Ishikawa (cell line): ENCODE results near the gene PDE3A.

Experiments used
- CEBPB ChIP-seq: IDR thresholded peaks from 2 replicates; pipeline ENCODE4 v1.6.1; 2012
- CREB1 ChIP-seq: IDR thresholded peaks from 2 replicates; pipeline ENCODE4 v1.6.1; 2012; ENCODE audit warnings: low read depth
- EGR1 ChIP-seq: IDR thresholded peaks from 2 replicates; pipeline ENCODE4 v1.6.1; 2012
- EP300 ChIP-seq: IDR thresholded peaks from 2 replicates; pipeline ENCODE4 v1.6.1; 2012; ENCODE audit warnings: borderline replicate concordance
- FOXM1 ChIP-seq: IDR thresholded peaks from 2 replicates; pipeline ENCODE4 v1.6.1; 2012; ENCODE audit warnings: low read depth, borderline replicate concordance
- NFIC ChIP-seq: IDR thresholded peaks from 2 replicates; pipeline ENCODE4 v1.6.1; 2012
- RAD21 ChIP-seq: IDR thresholded peaks from 2 replicates; pipeline ENCODE4 v1.6.1; 2012; ENCODE audit warnings: low read depth
- TAF1 ChIP-seq: IDR thresholded peaks from 2 replicates; pipeline ENCODE4 v1.6.1; 2012; ENCODE audit warnings: low read depth, mild to moderate bottlenecking
- TCF12 ChIP-seq: IDR thresholded peaks from 2 replicates; pipeline ENCODE4 v1.6.1; 2012; ENCODE audit warnings: low read depth
- TEAD4 ChIP-seq: IDR thresholded peaks from 2 replicates; pipeline ENCODE4 v1.6.1; 2012
- YY1 ChIP-seq: IDR thresholded peaks from 2 replicates; pipeline ENCODE4 v1.6.1; 2012; ENCODE audit warnings: low read depth
- ZBTB7A ChIP-seq: IDR thresholded peaks from 2 replicates; pipeline ENCODE4 v1.6.1; 2012; ENCODE audit warnings: low read depth
- TF ChIP-seq, protein P1 (sequence below): IDR thresholded peaks from 2 replicates; pipeline ENCODE4 v1.6.1; 2012
- TF ChIP-seq, protein P2 (sequence below): IDR thresholded peaks from 2 replicates; pipeline ENCODE4 v1.6.1; 2012
- TF ChIP-seq, protein P3 (sequence below): IDR thresholded peaks from 2 replicates; pipeline ENCODE4 v1.6.1; 2012; ENCODE audit warnings: low read depth, mild to moderate bottlenecking

PDE3A gene

DNA sequence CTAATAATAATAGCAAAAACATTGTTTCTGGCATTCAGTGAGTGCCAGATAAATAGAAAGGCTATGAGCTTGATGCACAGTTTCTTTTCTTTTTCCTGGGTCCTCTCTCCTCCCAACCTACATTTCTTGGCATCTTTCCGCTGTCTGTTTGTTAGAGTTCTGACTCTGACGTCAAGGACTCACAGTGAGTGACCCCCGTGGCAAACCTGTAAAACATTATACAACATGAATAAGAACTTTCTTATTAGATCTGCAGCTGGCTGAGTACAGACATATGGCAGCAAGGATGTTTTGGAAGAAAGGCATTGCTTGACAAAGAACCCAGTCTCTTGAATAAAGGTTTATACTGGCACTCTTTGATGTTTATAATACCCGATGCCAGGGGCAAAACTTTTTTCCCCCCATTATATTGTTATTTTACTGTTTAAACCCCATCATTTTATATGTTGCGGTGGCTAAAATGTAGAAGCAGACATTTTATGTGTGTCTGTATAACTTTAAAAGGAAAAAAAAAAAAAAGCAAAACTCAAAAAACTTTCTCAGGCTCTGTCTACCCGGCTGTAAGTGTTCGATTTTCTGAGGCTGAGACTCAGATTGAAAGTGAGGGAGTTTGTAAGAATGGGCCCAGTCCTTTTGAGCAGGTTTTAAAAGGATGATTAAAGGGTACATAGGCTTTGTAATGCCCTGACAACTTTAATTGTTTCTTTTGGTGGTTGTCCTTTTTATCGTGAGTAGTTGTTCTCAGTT is 159.3 kb downstream of the PDE3A start:
- no peak for TF ChIP-seq TCF12
- TF ChIP-seq EP300 = no peak
- TF ChIP-seq, protein P1, sequence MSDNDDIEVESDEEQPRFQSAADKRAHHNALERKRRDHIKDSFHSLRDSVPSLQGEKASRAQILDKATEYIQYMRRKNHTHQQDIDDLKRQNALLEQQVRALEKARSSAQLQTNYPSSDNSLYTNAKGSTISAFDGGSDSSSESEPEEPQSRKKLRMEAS = no peak
- no peak for TF ChIP-seq TEAD4
- TF ChIP-seq, protein P2, sequence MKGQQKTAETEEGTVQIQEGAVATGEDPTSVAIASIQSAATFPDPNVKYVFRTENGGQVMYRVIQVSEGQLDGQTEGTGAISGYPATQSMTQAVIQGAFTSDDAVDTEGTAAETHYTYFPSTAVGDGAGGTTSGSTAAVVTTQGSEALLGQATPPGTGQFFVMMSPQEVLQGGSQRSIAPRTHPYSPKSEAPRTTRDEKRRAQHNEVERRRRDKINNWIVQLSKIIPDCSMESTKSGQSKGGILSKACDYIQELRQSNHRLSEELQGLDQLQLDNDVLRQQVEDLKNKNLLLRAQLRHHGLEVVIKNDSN = no peak
- TF ChIP-seq TAF1 = no peak
- TF ChIP-seq EGR1 = no peak
- no peak for TF ChIP-seq NFIC
- no peak for TF ChIP-seq RAD21
- TF ChIP-seq, protein P3, sequence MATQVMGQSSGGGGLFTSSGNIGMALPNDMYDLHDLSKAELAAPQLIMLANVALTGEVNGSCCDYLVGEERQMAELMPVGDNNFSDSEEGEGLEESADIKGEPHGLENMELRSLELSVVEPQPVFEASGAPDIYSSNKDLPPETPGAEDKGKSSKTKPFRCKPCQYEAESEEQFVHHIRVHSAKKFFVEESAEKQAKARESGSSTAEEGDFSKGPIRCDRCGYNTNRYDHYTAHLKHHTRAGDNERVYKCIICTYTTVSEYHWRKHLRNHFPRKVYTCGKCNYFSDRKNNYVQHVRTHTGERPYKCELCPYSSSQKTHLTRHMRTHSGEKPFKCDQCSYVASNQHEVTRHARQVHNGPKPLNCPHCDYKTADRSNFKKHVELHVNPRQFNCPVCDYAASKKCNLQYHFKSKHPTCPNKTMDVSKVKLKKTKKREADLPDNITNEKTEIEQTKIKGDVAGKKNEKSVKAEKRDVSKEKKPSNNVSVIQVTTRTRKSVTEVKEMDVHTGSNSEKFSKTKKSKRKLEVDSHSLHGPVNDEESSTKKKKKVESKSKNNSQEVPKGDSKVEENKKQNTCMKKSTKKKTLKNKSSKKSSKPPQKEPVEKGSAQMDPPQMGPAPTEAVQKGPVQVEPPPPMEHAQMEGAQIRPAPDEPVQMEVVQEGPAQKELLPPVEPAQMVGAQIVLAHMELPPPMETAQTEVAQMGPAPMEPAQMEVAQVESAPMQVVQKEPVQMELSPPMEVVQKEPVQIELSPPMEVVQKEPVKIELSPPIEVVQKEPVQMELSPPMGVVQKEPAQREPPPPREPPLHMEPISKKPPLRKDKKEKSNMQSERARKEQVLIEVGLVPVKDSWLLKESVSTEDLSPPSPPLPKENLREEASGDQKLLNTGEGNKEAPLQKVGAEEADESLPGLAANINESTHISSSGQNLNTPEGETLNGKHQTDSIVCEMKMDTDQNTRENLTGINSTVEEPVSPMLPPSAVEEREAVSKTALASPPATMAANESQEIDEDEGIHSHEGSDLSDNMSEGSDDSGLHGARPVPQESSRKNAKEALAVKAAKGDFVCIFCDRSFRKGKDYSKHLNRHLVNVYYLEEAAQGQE = no peak

DNA sequence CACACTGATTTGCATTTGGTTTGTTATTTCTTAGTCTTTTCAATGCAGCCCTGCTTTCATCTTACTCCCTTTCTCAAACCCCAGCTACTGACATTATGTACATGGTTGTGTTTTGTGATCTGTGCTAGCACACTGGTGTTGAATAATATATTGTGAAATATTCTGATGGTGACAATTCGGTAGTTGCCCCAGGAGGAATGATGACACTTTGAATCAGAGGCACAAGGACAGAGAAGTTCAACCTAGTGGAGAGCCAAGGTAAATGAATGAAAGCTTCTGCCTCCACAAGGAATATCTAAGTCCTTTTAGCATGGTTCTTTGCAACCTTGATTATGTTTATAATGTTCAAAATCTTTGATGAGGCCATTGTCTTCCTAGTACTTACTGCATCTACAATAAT is 159.9 kb downstream of the PDE3A start:
- TF ChIP-seq, protein P2 = no peak
- TF ChIP-seq EGR1 (no peak), TAF1 (no peak), CREB1 (no peak), TEAD4 (no peak), TCF12 (no peak), NFIC (no peak), ZBTB7A (no peak), RAD21 (no peak), FOXM1 (no peak), EP300 (no peak), YY1 (no peak), CEBPB (no peak)
- TF ChIP-seq, protein P3 = no peak
- TF ChIP-seq, protein P1 = no peak

DNA sequence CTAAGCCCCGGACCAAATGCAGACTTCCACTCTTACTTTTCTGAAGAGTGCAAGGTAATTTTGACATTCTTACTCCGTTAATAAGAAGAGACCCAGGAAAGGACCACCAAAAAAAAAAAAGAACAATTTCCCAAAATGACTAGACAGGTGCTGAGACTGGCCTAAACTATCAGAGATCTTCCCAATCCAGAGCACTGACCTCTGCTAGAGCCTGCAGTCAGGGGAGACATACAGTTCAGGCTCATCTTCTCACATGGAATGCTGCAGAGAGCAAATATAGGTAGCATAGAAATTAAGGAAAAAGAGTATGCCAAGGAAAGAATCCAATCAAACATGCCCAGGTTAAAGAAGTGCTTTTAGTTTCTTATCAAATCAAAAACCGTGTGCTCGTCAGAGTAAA is 177.9 kb downstream of the PDE3A start:
- TF ChIP-seq, protein P1 = no peak
- TF ChIP-seq TEAD4 = no peak
- TF ChIP-seq RAD21 = no peak
- TF ChIP-seq, protein P3 = no peak
- TF ChIP-seq EGR1 = no peak
- no peak for TF ChIP-seq TAF1
- TF ChIP-seq, protein P2 = no peak
- no peak for TF ChIP-seq ZBTB7A
